DND-41 (cell line): ENCODE measurements around the gene ERF.

Experiments used
- ATAC-seq: fragments of 200-7000 bp; cut with Tn5 transposase; 3 replicates; pipeline ENCODE4 v1.9.1; 2021; ENCODE audit warnings: low read depth; ENCODE audit not compliant: insufficient read depth
- DNase-seq: peaks from one replicate; pipeline ENCODE4 v3.0.0-alpha.2; 2020
- H2AFZ ChIP-seq: 2 replicates; pipeline ENCODE4 v1.6.0; 2012; ENCODE audit warnings: low read depth, low read length
- H3K27ac ChIP-seq: 2 replicates; pipeline ENCODE4 v1.5.1; 2012; ENCODE audit warnings: low read length, inconsistent platforms
- H3K27me3 ChIP-seq: fragments of 200-600 bp; sonication (generic); 2 replicates; pipeline ENCODE4 v1.6.0; 2012; ENCODE audit warnings: low read length, mild to moderate bottlenecking, inconsistent platforms; ENCODE audit not compliant: insufficient read depth, poor library complexity
- H3K36me3 ChIP-seq: 2 replicates; pipeline ENCODE4 v1.5.1; 2012; ENCODE audit warnings: low read length, inconsistent platforms; ENCODE audit not compliant: insufficient read depth
- H3K4me1 ChIP-seq: 2 replicates; pipeline ENCODE4 v1.5.1; 2012; ENCODE audit warnings: mild to moderate bottlenecking, low read length; ENCODE audit not compliant: insufficient read depth
- H3K4me2 ChIP-seq: 2 replicates; pipeline ENCODE4 v1.6.0; 2012; ENCODE audit warnings: mild to moderate bottlenecking, moderate library complexity, low read length, inconsistent platforms; ENCODE audit not compliant: insufficient read depth
- H3K4me3 ChIP-seq, 2 experiments: fragments of 200-600 bp in 1 of 2; shearing (Covaris generic) in 1 of 2; 2 replicates each; pipeline ENCODE4 v1.5.1; 2012 to 2016; ENCODE audit warnings: inconsistent platforms in 2 of 2, low read length in 2 of 2, mild to moderate bottlenecking in 2 of 2, low read depth in 1 of 2, moderate library complexity in 1 of 2
- H3K79me2 ChIP-seq: 2 replicates; pipeline ENCODE4 v1.6.0; 2012; ENCODE audit warnings: low read length, inconsistent platforms; ENCODE audit not compliant: insufficient read depth
- H3K9ac ChIP-seq: 2 replicates; pipeline ENCODE4 v1.6.0; 2012; ENCODE audit warnings: low read depth, mild to moderate bottlenecking, inconsistent platforms, low read length, moderate library complexity
- H3K9me3 ChIP-seq: 2 replicates; pipeline ENCODE4 v1.5.1; 2012; ENCODE audit warnings: low read length, moderate library complexity, mild to moderate bottlenecking, inconsistent platforms; ENCODE audit not compliant: insufficient read depth, severe bottlenecking
- H4K20me1 ChIP-seq: 2 replicates; pipeline ENCODE4 v1.6.0; 2012; ENCODE audit warnings: low read length; ENCODE audit not compliant: insufficient read depth
- CTCF ChIP-seq: IDR thresholded peaks from 2 replicates; pipeline ENCODE4 v1.5.1; 2012; ENCODE audit warnings: borderline replicate concordance, low read length, moderate library complexity, mild to moderate bottlenecking; ENCODE audit not compliant: poor library complexity, severe bottlenecking; ENCODE audit errors: extremely low read depth
- EZH2 ChIP-seq: IDR thresholded peaks from 3 replicates; pipeline ENCODE4 v1.6.1; 2012; ENCODE audit warnings: borderline replicate concordance, low read depth, mild to moderate bottlenecking, moderate library complexity, low read length, inconsistent platforms; ENCODE audit not compliant: severe bottlenecking

Gene ERF

GRCh38 chr19:42283188-42284065 is 28.5 kb upstream of the ERF start:
- H3K4me1 ChIP-seq: peaks cover 60% of the 10 kb centered on the region
- H3K9me3 ChIP-seq: no peaks in the 10 kb centered on the region
- TF ChIP-seq EZH2: no peak
- peak; percentile 27 for TF ChIP-seq CTCF
- H4K20me1 ChIP-seq: peaks cover 29% of the 10 kb centered on the region
- H3K79me2 ChIP-seq: peaks cover 45% of the 10 kb centered on the region
- peak overlapping the region; percentile 73 for H2AFZ ChIP-seq
- H3K27ac ChIP-seq: peak overlapping the region; percentile 89
- DNase-seq (peak; percentile 97), ATAC-seq (peak; percentile 68)
- peak overlapping the region; percentile 19 to 93; a peak in 3 of 4 replicates for H3K4me3 ChIP-seq
- peak overlapping the region; percentile 72 for H3K9ac ChIP-seq
- H3K36me3 ChIP-seq: peaks cover 25% of the 10 kb centered on the region
- peak overlapping the region; percentile 76 for H3K4me2 ChIP-seq
- H3K27me3 ChIP-seq: no peaks in the 10 kb centered on the region

GRCh38 chr19:42282819-42283187 is 27.9 kb upstream of the ERF start:
- Histone ChIP-seq H3K36me3 (peaks cover 18% of the 10 kb centered on the region), H3K9me3 (no peaks in the 10 kb centered on the region), H2AFZ (peak overlapping the region; percentile 73; the same call in 1 of the 2 replicates), H3K4me1 (peaks cover 66% of the 10 kb centered on the region), H3K27me3 (no peaks in the 10 kb centered on the region), H3K4me3 (peak overlapping the region in 1 of 2 experiments; percentile 68; a peak in 2 of 4 replicates), H3K27ac (peak overlapping the region; percentile 74), H4K20me1 (peaks cover 29% of the 10 kb centered on the region), H3K79me2 (peaks cover 45% of the 10 kb centered on the region), H3K4me2 (peak overlapping the region; percentile 76), H3K9ac (peak overlapping the region; percentile 67)
- DNase-seq (no peak), ATAC-seq (no peak)
- no peak for TF ChIP-seq CTCF
- no peak for TF ChIP-seq EZH2

GRCh38 chr19:42281827-42282762 is 27.2 kb upstream of the ERF start:
- Histone ChIP-seq H4K20me1 (peaks cover 29% of the 10 kb centered on the region), H3K4me3 (peak overlapping the region in 1 of 2 experiments; percentile 73; a peak in 1 of 4 replicates), H2AFZ (no peak overlapping the region), H3K9me3 (no peaks in the 10 kb centered on the region), H3K9ac (peak overlapping the region; percentile 79), H3K4me1 (peaks cover 66% of the 10 kb centered on the region), H3K79me2 (peaks cover 45% of the 10 kb centered on the region), H3K27ac (peak overlapping the region; percentile 50; the same call in 1 of the 2 replicates), H3K36me3 (peaks cover 11% of the 10 kb centered on the region), H3K4me2 (peak overlapping the region; percentile 76), H3K27me3 (no peaks in the 10 kb centered on the region)
- ATAC-seq: no peak
- TF ChIP-seq CTCF (no peak), EZH2 (no peak)
- DNase-seq: no peak
